Bronchial epithelial cell (primary cell): ENCODE data around the gene CORO7. TPM values are rescaled to one million over a fixed set of nuclear protein-coding genes. Genes with fewer than 3 reads are reported as not detected.

ENCODE experiments used
- DNase-seq: peaks from one replicate; pipeline ENCODE4 v3.0.0-alpha.2; 2010; ENCODE audit warnings: low read depth
- FAIRE-seq: peaks from 2 replicates; lab custom pipeline; 2011; peaks lifted over from hg19 to GRCh38; lab: Jason Lieb, UNC
- H3K27me3 ChIP-seq: 2 replicates; pipeline ENCODE4 v1.5.1; 2011; ENCODE audit warnings: low read length; ENCODE audit not compliant: control insufficient read depth, insufficient read depth
- H3K36me3 ChIP-seq: 2 replicates; pipeline ENCODE4 v1.5.1; 2011; ENCODE audit warnings: low read length; ENCODE audit not compliant: control insufficient read depth, insufficient read depth
- H3K4me3 ChIP-seq: 2 replicates; pipeline ENCODE4 v1.5.1; 2011; ENCODE audit warnings: mild to moderate bottlenecking, low read depth, low read length, control low read depth
- CTCF ChIP-seq: IDR thresholded peaks from 2 replicates; pipeline ENCODE4 v1.5.1; 2011; ENCODE audit warnings: mild to moderate bottlenecking, moderate library complexity, low read length, control low read depth, inconsistent platforms; ENCODE audit not compliant: insufficient read depth, severe bottlenecking
- total RNA-seq: library from RNA; depleted of rRNA; stranded (reverse); fragments of >200 nt; gene quantifications from 2 replicates; pipeline ENCODE4 v1.2.1, GENCODE V29; 2014

CORO7 gene
- total RNA-seq, 1 donor from 2014 or later: 7.6 TPM

- no peak for FAIRE-seq
- DNase-seq: no peak
- no peaks in the 10 kb centered on the region for H3K27me3 ChIP-seq
- TF ChIP-seq CTCF: no peak
- peaks cover 21% of the 10 kb centered on the region for H3K36me3 ChIP-seq
- H3K4me3 ChIP-seq: no peak overlapping the region
Measured at GRCh38 chr16:4340443-4340842, 76.0 kb downstream of the CORO7 start.

GRCh38 chr16:4339909-4340308, 76.5 kb downstream of the CORO7 start:
- Histone ChIP-seq H3K4me3 (no peak overlapping the region), H3K27me3 (no peaks in the 10 kb centered on the region), H3K36me3 (peaks cover 21% of the 10 kb centered on the region)
- FAIRE-seq (no peak), DNase-seq (no peak)
- TF ChIP-seq CTCF: no peak

GRCh38 chr16:4339455-4339854, 76.9 kb downstream of the CORO7 start:
- no peaks in the 10 kb centered on the region for H3K27me3 ChIP-seq
- TF ChIP-seq CTCF: no peak
- FAIRE-seq (no peak), DNase-seq (no peak)
- H3K4me3 ChIP-seq: no peak overlapping the region
- peaks cover 21% of the 10 kb centered on the region for H3K36me3 ChIP-seq

- no peak for TF ChIP-seq CTCF
- DNase-seq (no peak), FAIRE-seq (no peak)
- peaks cover 21% of the 10 kb centered on the region for H3K36me3 ChIP-seq
- no peaks in the 10 kb centered on the region for H3K27me3 ChIP-seq
- H3K4me3 ChIP-seq: no peak overlapping the region
Measured at GRCh38 chr16:4338712-4339299, 77.6 kb downstream of the CORO7 start.

- FAIRE-seq: no peak
- no peak for TF ChIP-seq CTCF
- Histone ChIP-seq H3K36me3 (peaks cover 18% of the 10 kb centered on the region), H3K4me3 (no peak overlapping the region), H3K27me3 (no peaks in the 10 kb centered on the region)
- DNase-seq: no peak
Measured at GRCh38 chr16:4338125-4338582, 78.2 kb downstream of the CORO7 start.
